RWPE1 (cell line): ENCODE data around the gene DYNLRB2.

ENCODE experiments used
- CTCF ChIA-PET: fragments of 350-600 bp; sonication (Branson Sonifier 250); formaldehyde crosslinking; extraction: SDS; loops from one replicate; lab custom pipeline; 2021; lab: Yijun Ruan, JAX
- POLR2A ChIA-PET: fragments of 400-600 bp; formaldehyde crosslinking; extraction: SDS; loops from one replicate; lab custom pipeline; 2020; ENCODE audit warnings: antibody characterized with exemption; ENCODE audit not compliant: low non-redundant PET; lab: Yijun Ruan, JAX
- DNase-seq: peaks from one replicate; pipeline ENCODE4 v3.0.0; 2012; ENCODE audit warnings: low spot score
- H3K27ac ChIP-seq: fragments of 450-650 bp; 2 replicates; pipeline ENCODE4 v1.5.1; 2017
- CTCF ChIP-seq: fragments of 450-650 bp; conservative IDR thresholded peaks from 2 replicates; pipeline ENCODE4 v1.5.1; 2017; ENCODE audit warnings: low read depth, mild to moderate bottlenecking

DYNLRB2 gene

GRCh38 chr16:80570106-80570478 is 29.3 kb downstream of the DYNLRB2 start:
- POLR2A ChIA-PET = no interaction called here
- TF ChIP-seq CTCF = no peak
- no peak for DNase-seq
- CTCF ChIA-PET = no interaction called here
- H3K27ac ChIP-seq = no peak overlapping the region

- no peak for TF ChIP-seq CTCF
- CTCF ChIA-PET = no interaction called here
- no peak for DNase-seq
- H3K27ac ChIP-seq = no peak overlapping the region
- POLR2A ChIA-PET = no interaction called here
Observed at GRCh38 chr16:80573700-80574120, 32.9 kb downstream of the DYNLRB2 start.

- H3K27ac ChIP-seq = no peak overlapping the region
- no peak for DNase-seq
- POLR2A ChIA-PET = no interaction called here
- no peak for TF ChIP-seq CTCF
- CTCF ChIA-PET = no interaction called here
Observed at GRCh38 chr16:80576343-80576912, 35.6 kb downstream of the DYNLRB2 start.

GRCh38 chr16:80577485-80578280 is 36.9 kb downstream of the DYNLRB2 start:
- H3K27ac ChIP-seq = no peak overlapping the region
- TF ChIP-seq CTCF = no peak
- POLR2A ChIA-PET = no interaction called here
- CTCF ChIA-PET = no interaction called here
- no peak for DNase-seq

GRCh38 chr16:80580109-80580832 is 39.5 kb downstream of the DYNLRB2 start:
- no peak overlapping the region for H3K27ac ChIP-seq
- DNase-seq = no peak
- ChIA-PET POLR2A (no interaction called here), CTCF (no interaction called here)
- TF ChIP-seq CTCF = no peak

GRCh38 chr16:80583466-80583865 is 42.7 kb downstream of the DYNLRB2 start:
- no peak overlapping the region for H3K27ac ChIP-seq
- ChIA-PET POLR2A (no interaction called here), CTCF (no interaction called here)
- TF ChIP-seq CTCF = no peak
- DNase-seq = no peak
